ENCODE measurements around the gene MKLN1. TPM values are rescaled to one million over a fixed set of nuclear protein-coding genes. Genes with fewer than 3 reads are reported as not detected.

MKLN1 gene
- total RNA-seq, 2 experiments from 2014 or later: 12.1 to 56.6 TPM

- no peak for TF ChIP-seq EZH2phosphoT487 (IDR thresholded peaks at IDR 0.05; ENCODE audit: borderline replicate concordance, low read depth, low read length)
- no peak for TF ChIP-seq CTCF (conservative IDR thresholded peaks at IDR 0.05; ENCODE audit: low read length)
- ChIA-PET POLR2A (interaction anchor here (0.6 to 1.6 kb wide), 6 partner anchors 9 to 116 kb away, joined by 3 to 9 read pairs (median 3); no protein-coding TSS in a partner anchor), CTCF (ENCODE audit: unreplicated experiment) (no interaction called here)
- Histone ChIP-seq H3K4me1 (ENCODE audit: insufficient read depth, low read length, poor library complexity, severe bottlenecking) (no peaks in the 10 kb centered on the region), H2AFZ (ENCODE audit: low read length) (no peak overlapping the region), H3K79me2 (ENCODE audit: insufficient read depth, low read depth, low read length) (peaks cover 83% of the 10 kb centered on the region), H3K27ac (ENCODE audit: low read depth, low read length, poor library complexity, severe bottlenecking) (no peak overlapping the region), H4K20me1 (ENCODE audit: insufficient read depth, low read length) (peaks cover 5% of the 10 kb centered on the region; the same call in 1 of the 2 replicates), H3K4me3 (ENCODE audit: low read depth, low read length, poor library complexity, severe bottlenecking) (no peak overlapping the region), H3K4me2 (ENCODE audit: low read length) (no peak overlapping the region; the same call in 1 of the 2 replicates), H3K36me3 (ENCODE audit: insufficient read depth, low read length) (peaks cover 12% of the 10 kb centered on the region), H3K9me2 (ENCODE audit: insufficient read depth, low read length) (no peaks in the 10 kb centered on the region), H3K9me3 (ENCODE audit: low read length) (no peaks in the 10 kb centered on the region)
- no TSS peak for BruUV-seq (replicated peaks)
- DNase-seq (ENCODE audit: low spot score): no peak
- intact Hi-C loops (cut with micrococcal nuclease; ENCODE audit: unreplicated experiment): no loop called here
These were observed 19.4 kb downstream of the MKLN1 start for GRCh38 chr7:131346885-131347592.

GRCh38 chr7:131352032-131352431 lies 24.4 kb downstream of the MKLN1 start:
- Histone ChIP-seq H3K27ac (ENCODE audit: low read depth, low read length, poor library complexity, severe bottlenecking) (no peak overlapping the region), H4K20me1 (ENCODE audit: insufficient read depth, low read length) (peaks cover 3% of the 10 kb centered on the region), H3K9me3 (ENCODE audit: low read length) (no peaks in the 10 kb centered on the region), H3K4me1 (ENCODE audit: insufficient read depth, low read length, poor library complexity, severe bottlenecking) (no peaks in the 10 kb centered on the region), H3K9me2 (ENCODE audit: insufficient read depth, low read length) (no peaks in the 10 kb centered on the region), H3K36me3 (ENCODE audit: insufficient read depth, low read length) (peaks cover 12% of the 10 kb centered on the region), H2AFZ (ENCODE audit: low read length) (no peak overlapping the region), H3K79me2 (ENCODE audit: insufficient read depth, low read depth, low read length) (peaks cover 94% of the 10 kb centered on the region), H3K4me3 (ENCODE audit: low read depth, low read length, poor library complexity, severe bottlenecking) (no peak overlapping the region), H3K4me2 (ENCODE audit: low read length) (no peak overlapping the region)
- intact Hi-C loops (cut with micrococcal nuclease; ENCODE audit: unreplicated experiment): no loop called here
- ChIA-PET CTCF (ENCODE audit: unreplicated experiment) (no interaction called here), POLR2A (interaction anchor here (0.6 to 1.8 kb wide), 3 partner anchors 17 to 1155 kb away, joined by 3 to 6 read pairs (median 3); no protein-coding TSS in a partner anchor)
- TF ChIP-seq EZH2phosphoT487 (IDR thresholded peaks at IDR 0.05; ENCODE audit: borderline replicate concordance, low read depth, low read length) (no peak), CTCF (conservative IDR thresholded peaks at IDR 0.05; ENCODE audit: low read length) (no peak)
- DNase-seq (ENCODE audit: low spot score): no peak
- BruUV-seq (replicated peaks): no TSS peak

- Histone ChIP-seq H3K9me2 (ENCODE audit: insufficient read depth, low read length) (no peaks in the 10 kb centered on the region), H3K4me1 (ENCODE audit: insufficient read depth, low read length, poor library complexity, severe bottlenecking) (peaks cover 5% of the 10 kb centered on the region), H3K9me3 (ENCODE audit: low read length) (no peaks in the 10 kb centered on the region), H3K4me3 (ENCODE audit: low read depth, low read length, poor library complexity, severe bottlenecking) (no peak overlapping the region), H3K4me2 (ENCODE audit: low read length) (no peak overlapping the region), H4K20me1 (ENCODE audit: insufficient read depth, low read length) (no peaks in the 10 kb centered on the region; the same call in 1 of the 2 replicates), H3K36me3 (ENCODE audit: insufficient read depth, low read length) (peaks cover 12% of the 10 kb centered on the region), H2AFZ (ENCODE audit: low read length) (no peak overlapping the region), H3K79me2 (ENCODE audit: insufficient read depth, low read depth, low read length) (peaks cover 94% of the 10 kb centered on the region), H3K27ac (ENCODE audit: low read depth, low read length, poor library complexity, severe bottlenecking) (no peak overlapping the region)
- no peak for DNase-seq (ENCODE audit: low spot score)
- POLR2A ChIA-PET: interaction anchor here (1.2 to 2.4 kb wide), 2 partner anchors 11 to 286 kb away, joined by 3 to 8 read pairs; no protein-coding TSS in a partner anchor
- intact Hi-C loops (cut with micrococcal nuclease; ENCODE audit: unreplicated experiment): no loop called here
- TF ChIP-seq EZH2phosphoT487 (IDR thresholded peaks at IDR 0.05; ENCODE audit: borderline replicate concordance, low read depth, low read length) (no peak), CTCF (conservative IDR thresholded peaks at IDR 0.05; ENCODE audit: low read length) (no peak)
- CTCF ChIA-PET (ENCODE audit: unreplicated experiment): no interaction called here
- BruUV-seq (replicated peaks): no TSS peak
These were observed 26.7 kb downstream of the MKLN1 start for GRCh38 chr7:131354390-131354789.
